K562 (cell line): ENCODE measurements around the gene RETREG1. TPM values are rescaled to one million over a fixed set of nuclear protein-coding genes. Genes with fewer than 3 reads are reported as not detected.

Source experiments
- ARID3B ChIP-seq: fragments of 250-450 bp; sonication (Bioruptor Pico); IDR thresholded peaks from 2 replicates; pipeline ENCODE4 v1.4.0; 2020; ENCODE audit warnings: borderline replicate concordance
- CGGBP1 ChIP-seq: fragments of 250-450 bp; sonication (Bioruptor Pico); IDR thresholded peaks from 2 replicates; pipeline ENCODE4 v1.9.0; 2021; ENCODE audit warnings: mild to moderate bottlenecking
- ETV5 ChIP-seq: sonication (generic); formaldehyde crosslinking; IDR thresholded peaks from 2 replicates; pipeline ENCODE4 v1.4.0; 2020; ENCODE audit warnings: low read depth, mild to moderate bottlenecking, missing genetic modification reagents
- GTF2F1 ChIP-seq: IDR thresholded peaks from 2 replicates; pipeline ENCODE4 v1.6.1; 2011; ENCODE audit warnings: low read depth, low read length, improper control_type of control experiment
- HBP1 ChIP-seq: fragments of 450-650 bp; formaldehyde crosslinking; IDR thresholded peaks from 2 replicates; pipeline ENCODE4 v1.4.0; 2022; ENCODE audit warnings: missing genetic modification characterization
- KLF10 ChIP-seq: fragments of 250-450 bp; sonication (Bioruptor Pico); IDR thresholded peaks from 2 replicates; pipeline ENCODE4 v1.6.1; 2021; ENCODE audit warnings: matching md5 sums
- MAZ ChIP-seq, 2 experiments: fragments of 450-650 bp in 1 of 2; sonication (generic) in 1 of 2; formaldehyde crosslinking; IDR thresholded peaks in 1 of 2; conservative IDR thresholded peaks in 1 of 2; 2 replicates each; pipeline versions ENCODE4 v1.4.0 to v1.5.0; 2020; ENCODE audit warnings: mild to moderate bottlenecking in 1 of 2, missing genetic modification reagents in 1 of 2
- MCM5 ChIP-seq: fragments of 450-650 bp; IDR thresholded peaks from 2 replicates; pipeline ENCODE4 v1.6.1; 2016; ENCODE audit warnings: low read depth
- MTA2 ChIP-seq: fragments of 450-650 bp; IDR thresholded peaks from 2 replicates; pipeline ENCODE4 v1.6.1; 2016; ENCODE audit warnings: low read depth
- NFXL1 ChIP-seq: fragments of 450-650 bp; formaldehyde crosslinking; IDR thresholded peaks from 2 replicates; pipeline ENCODE4 v1.4.0; 2021; ENCODE audit warnings: mild to moderate bottlenecking
- NONO ChIP-seq, 2 experiments: fragments of 200-400 bp in 1 of 2; fragments of 450-650 bp in 1 of 2; formaldehyde crosslinking in 1 of 2; IDR thresholded peaks; 2 replicates each; pipeline ENCODE4 v1.6.1; 2017; ENCODE audit warnings: low read depth in 2 of 2, mild to moderate bottlenecking in 2 of 2, moderate library complexity in 2 of 2, low read length in 1 of 2
- PML ChIP-seq: IDR thresholded peaks from 2 replicates; pipeline ENCODE4 v1.6.1; 2012; ENCODE audit warnings: low read length, inconsistent platforms
- POLR2G ChIP-seq: fragments of 200-400 bp; formaldehyde crosslinking; IDR thresholded peaks from 2 replicates; pipeline ENCODE4 v1.6.1; 2017; ENCODE audit warnings: low read depth, mild to moderate bottlenecking, antibody characterized with exemption, low read length, moderate library complexity
- RNF219 ChIP-seq: fragments of 250-450 bp; sonication (Bioruptor Pico); IDR thresholded peaks from 2 replicates; pipeline ENCODE4 v1.5.0; 2022; ENCODE audit warnings: mild to moderate bottlenecking
- SNAPC5 ChIP-seq: fragments of 250-450 bp; sonication (Bioruptor Pico); IDR thresholded peaks from 2 replicates; pipeline ENCODE4 v1.8.0; 2021; ENCODE audit warnings: moderate library complexity, mild to moderate bottlenecking, inconsistent platforms
- USF1 ChIP-seq: sonication (generic); formaldehyde crosslinking; IDR thresholded peaks from 2 replicates; pipeline ENCODE4 v1.9.0; 2022; ENCODE audit warnings: mild to moderate bottlenecking, missing genetic modification reagents
- ZNF586 ChIP-seq: fragments of 450-650 bp; formaldehyde crosslinking; conservative IDR thresholded peaks from 2 replicates; pipeline ENCODE4 v1.4.0; 2020; ENCODE audit warnings: mild to moderate bottlenecking, moderate library complexity
- ZNF830 ChIP-seq: fragments of 250-450 bp; sonication (Bioruptor Pico); IDR thresholded peaks from 2 replicates; pipeline ENCODE4 v1.5.0; 2021; ENCODE audit warnings: mild to moderate bottlenecking
- polyA plus RNA-seq, 8 experiments: library from polyadenylated mRNA; depleted of rRNA in 4 of 8; stranded (reverse) in 5 of 8; unstranded in 3 of 8; fragments of >200 nt; fragmentation: Nextera tagmentation in 2 of 8; fragmentation: Illumina TruSeq in 1 of 8; extraction: Ambion mirVana in 2 of 8; extraction: Trizol in 1 of 8; gene quantifications; 2 replicates each; pipeline versions ENCODE4 v1.2.1 to v1.2.3, GENCODE V29; 2011 to 2014; ENCODE audit warnings: inconsistent platforms in 1 of 8, missing spikeins in 1 of 8
- total RNA-seq, 7 experiments: library from RNA; depleted of rRNA in 6 of 7; stranded (reverse); fragments of >200 nt in 6 of 7; fragmentation: Illumina TruSeq in 2 of 7; extraction: Trizol in 2 of 7; gene quantifications; 2 replicates each; pipeline versions ENCODE4 v1.2.1 to v1.2.3, GENCODE V29; 2011 to 2021; ENCODE audit warnings: low replicate concordance in 1 of 7

RETREG1 gene
- total and polyA plus RNA-seq, 9 of the 15 experiments (the other 6 are each of a cell fraction or from before 2014, with no cell fraction given) = 0.01 to 0.20 (median 0.08) TPM; not detected in 5

GRCh38 chr5:16528382-16529110 is 88.3 kb downstream of the RETREG1 start (continued):
- TF ChIP-seq NONO (IDR thresholded peaks at IDR 0.05; ENCODE audit: low read depth in 2 of 2, low read length in 1 of 2) = peak in 1 of 2 experiments; percentile 37; a peak in 1 of 4 replicates
- peak; percentile 88; the same call in 1 of the 2 replicates for TF ChIP-seq GTF2F1
- TF ChIP-seq KLF10 (CRISPR knock-in tag) = 0 out of 2 replicates have a peak, but pooled peaks have one; percentile 32
- TF ChIP-seq RNF219 (CRISPR knock-in tag) = no peak
- TF ChIP-seq CGGBP1 (CRISPR knock-in tag) = peak; percentile 81; the same call in 1 of the 2 replicates
- no peak for TF ChIP-seq ZNF586
- peak; percentile 66; the same call in 1 of the 2 replicates for TF ChIP-seq SNAPC5
- TF ChIP-seq ZNF830 (CRISPR knock-in tag) = 0 out of 2 replicates have a peak, but pooled peaks have one; percentile 21
- no peak for TF ChIP-seq ETV5 (CRISPR knock-in tag)
- TF ChIP-seq PML = peak; percentile 94
- TF ChIP-seq POLR2G = 0 out of 2 replicates have a peak, but pooled peaks have one; percentile 26
- TF ChIP-seq MAZ (CRISPR knock-in tag; conservative IDR thresholded peaks at IDR 0.05 in 1 of 2, IDR thresholded peaks at IDR 0.05 in 1 of 2) = 0 out of 4 replicates have a peak, but pooled peaks of 1 of the 2 experiments have one; percentile 40
- TF ChIP-seq HBP1 (CRISPR knock-in tag) = peak; percentile 98
- no peak for TF ChIP-seq USF1
- TF ChIP-seq MTA2 = no peak
- TF ChIP-seq MCM5 = no peak
- TF ChIP-seq ARID3B (CRISPR knock-in tag) = no peak
- TF ChIP-seq NFXL1 (CRISPR knock-in tag) = no peak
